ENCODE results near the gene PRF1. TPM values are rescaled to one million over a fixed set of nuclear protein-coding genes. Genes with fewer than 3 reads are reported as not detected.
A peak's percentile ranks its signal among the peaks of the same experiment; 100 is the strongest.

The PRF1 gene
- total RNA-seq, 1 donor from 2014 or later: not detected

- Mint-ChIP-seq H3K27me3 (ENCODE audit: unreplicated experiment) (no peaks in the 10 kb centered on the region), H3K4me1 (ENCODE audit: unreplicated experiment) (no peaks in the 10 kb centered on the region), H3K27ac (ENCODE audit: unreplicated experiment) (peak overlapping the region; percentile 38), H3K4me3 (ENCODE audit: unreplicated experiment) (no peak overlapping the region), H3K36me3 (ENCODE audit: unreplicated experiment) (no peaks in the 10 kb centered on the region), H3K9me3 (ENCODE audit: unreplicated experiment) (no peaks in the 10 kb centered on the region)
- no peak for DNase-seq (ENCODE audit: extremely low spot score, unreplicated experiment)
- no peak for TF ChIP-seq CTCF (IDR thresholded peaks at IDR 0.05)
These were observed 36.7 kb downstream of the PRF1 start for GRCh38 chr10:70565556-70566514.

GRCh38 chr10:70564901-70565351, 37.6 kb downstream of the PRF1 start:
- no peak for TF ChIP-seq CTCF (IDR thresholded peaks at IDR 0.05)
- H3K27ac Mint-ChIP-seq (ENCODE audit: unreplicated experiment): peak overlapping the region; percentile 38
- DNase-seq (ENCODE audit: extremely low spot score, unreplicated experiment): no peak

GRCh38 chr10:70564113-70564725, 38.3 kb downstream of the PRF1 start:
- no peaks in the 10 kb centered on the region for H3K36me3 Mint-ChIP-seq (ENCODE audit: unreplicated experiment)
- H3K9me3 Mint-ChIP-seq (ENCODE audit: unreplicated experiment): no peaks in the 10 kb centered on the region
- no peaks in the 10 kb centered on the region for H3K27me3 Mint-ChIP-seq (ENCODE audit: unreplicated experiment)
- no peak for TF ChIP-seq CTCF (IDR thresholded peaks at IDR 0.05)
- H3K27ac Mint-ChIP-seq (ENCODE audit: unreplicated experiment): no peak overlapping the region
- no peak for DNase-seq (ENCODE audit: extremely low spot score, unreplicated experiment)
- peaks cover 2% of the 10 kb centered on the region for H3K4me1 Mint-ChIP-seq (ENCODE audit: unreplicated experiment)
- no peak overlapping the region for H3K4me3 Mint-ChIP-seq (ENCODE audit: unreplicated experiment)

More at GRCh38 chr10:70564901-70565351, 37.6 kb downstream of the PRF1 start:
- H3K4me3 Mint-ChIP-seq (ENCODE audit: unreplicated experiment): no peak overlapping the region
- H3K9me3 Mint-ChIP-seq (ENCODE audit: unreplicated experiment): no peaks in the 10 kb centered on the region
- no peaks in the 10 kb centered on the region for H3K27me3 Mint-ChIP-seq (ENCODE audit: unreplicated experiment)
- no peaks in the 10 kb centered on the region for H3K36me3 Mint-ChIP-seq (ENCODE audit: unreplicated experiment)
- H3K4me1 Mint-ChIP-seq (ENCODE audit: unreplicated experiment): no peaks in the 10 kb centered on the region

GRCh38 chr10:70563230-70563629, 39.3 kb downstream of the PRF1 start:
- no peaks in the 10 kb centered on the region for H3K27me3 Mint-ChIP-seq (ENCODE audit: unreplicated experiment)
- no peak overlapping the region for H3K4me3 Mint-ChIP-seq (ENCODE audit: unreplicated experiment)
- peaks cover 7% of the 10 kb centered on the region for H3K4me1 Mint-ChIP-seq (ENCODE audit: unreplicated experiment)
- no peaks in the 10 kb centered on the region for H3K36me3 Mint-ChIP-seq (ENCODE audit: unreplicated experiment)
- no peaks in the 10 kb centered on the region for H3K9me3 Mint-ChIP-seq (ENCODE audit: unreplicated experiment)
- no peak for TF ChIP-seq CTCF (IDR thresholded peaks at IDR 0.05)
- H3K27ac Mint-ChIP-seq (ENCODE audit: unreplicated experiment): no peak overlapping the region
- DNase-seq (ENCODE audit: extremely low spot score, unreplicated experiment): no peak
